GM04503 (cell line): Measurements from ENCODE around the gene ZSCAN29.
A peak's percentile ranks its signal among the peaks of the same experiment; 100 is the strongest.

Experiments
- DNase-seq: peaks from one replicate; pipeline ENCODE4 v3.0.0-alpha.2; 2012; ENCODE audit warnings: low read depth

The ZSCAN29 gene

GRCh38 chr15:43347114-43347513 lies 23.7 kb downstream of the ZSCAN29 start:
- DNase-seq: no peak

- no peak for DNase-seq
Measured at GRCh38 chr15:43346305-43346704, 24.5 kb downstream of the ZSCAN29 start.

DNA sequence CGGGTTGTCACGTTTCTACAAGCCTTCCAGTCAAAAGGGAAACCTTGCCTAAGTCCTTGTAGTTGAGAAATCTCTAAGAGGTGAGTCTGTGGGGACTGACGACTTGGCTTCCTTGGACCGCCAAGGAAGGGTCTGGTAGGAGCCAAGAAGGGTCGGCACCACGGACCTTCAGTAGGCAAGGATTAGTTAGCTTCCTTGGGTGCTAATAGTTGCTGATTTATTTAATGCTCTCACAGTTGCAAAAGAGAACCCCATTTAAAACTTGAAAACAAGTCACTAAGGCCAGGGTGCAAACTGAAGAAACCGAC lies 40.1 kb downstream of the ZSCAN29 start:
- DNase-seq: no peak

GRCh38 chr15:43329960-43330779 lies 40.7 kb downstream of the ZSCAN29 start, which contains the start of gene LCMT2:
Gene LCMT2 (minus strand): TSS chr15:43330573. CDS start chr15:43330489, 84 bp downstream.
- peak; percentile 72 for DNase-seq

DNA sequence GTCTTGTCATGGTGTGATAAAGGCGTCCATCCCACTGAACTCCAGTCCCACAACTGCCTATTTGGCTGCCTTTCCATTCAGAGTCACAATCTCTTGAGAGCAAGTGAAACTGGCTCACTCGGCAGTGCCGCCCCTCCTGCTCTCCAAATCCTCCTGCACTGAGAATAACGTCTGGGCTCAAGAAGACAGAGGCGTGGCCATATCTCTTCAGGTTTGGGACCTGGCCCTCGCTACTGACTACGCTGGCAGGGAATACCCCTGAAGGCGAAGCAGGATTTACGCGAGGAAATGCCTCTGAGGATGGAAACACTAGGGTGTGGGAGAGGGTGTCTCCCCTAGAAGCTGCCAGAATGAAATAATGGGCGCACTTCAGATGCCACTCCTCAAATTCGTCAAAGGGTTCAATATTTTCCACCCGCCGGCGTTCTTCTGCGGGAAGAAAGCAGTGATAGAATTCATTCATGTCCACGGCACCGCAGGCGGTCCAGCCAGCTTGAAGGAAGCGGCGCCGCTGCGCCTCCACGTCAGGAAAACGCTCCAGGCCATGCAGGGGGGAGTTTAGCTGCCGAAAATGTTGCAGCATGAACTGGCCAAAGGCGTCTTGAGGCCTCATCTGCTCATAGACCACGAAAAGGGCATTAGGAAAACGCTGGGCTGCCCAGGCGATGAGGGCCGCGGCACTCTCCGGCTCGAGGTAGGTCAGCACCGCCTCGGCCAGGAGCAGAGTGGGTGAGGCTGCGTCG lies 41.5 kb downstream of the ZSCAN29 start:
- DNase-seq: peak; percentile 9

GRCh38 chr15:43325039-43325684 lies 45.7 kb downstream of the ZSCAN29 start:
- DNase-seq: no peak

DNA sequence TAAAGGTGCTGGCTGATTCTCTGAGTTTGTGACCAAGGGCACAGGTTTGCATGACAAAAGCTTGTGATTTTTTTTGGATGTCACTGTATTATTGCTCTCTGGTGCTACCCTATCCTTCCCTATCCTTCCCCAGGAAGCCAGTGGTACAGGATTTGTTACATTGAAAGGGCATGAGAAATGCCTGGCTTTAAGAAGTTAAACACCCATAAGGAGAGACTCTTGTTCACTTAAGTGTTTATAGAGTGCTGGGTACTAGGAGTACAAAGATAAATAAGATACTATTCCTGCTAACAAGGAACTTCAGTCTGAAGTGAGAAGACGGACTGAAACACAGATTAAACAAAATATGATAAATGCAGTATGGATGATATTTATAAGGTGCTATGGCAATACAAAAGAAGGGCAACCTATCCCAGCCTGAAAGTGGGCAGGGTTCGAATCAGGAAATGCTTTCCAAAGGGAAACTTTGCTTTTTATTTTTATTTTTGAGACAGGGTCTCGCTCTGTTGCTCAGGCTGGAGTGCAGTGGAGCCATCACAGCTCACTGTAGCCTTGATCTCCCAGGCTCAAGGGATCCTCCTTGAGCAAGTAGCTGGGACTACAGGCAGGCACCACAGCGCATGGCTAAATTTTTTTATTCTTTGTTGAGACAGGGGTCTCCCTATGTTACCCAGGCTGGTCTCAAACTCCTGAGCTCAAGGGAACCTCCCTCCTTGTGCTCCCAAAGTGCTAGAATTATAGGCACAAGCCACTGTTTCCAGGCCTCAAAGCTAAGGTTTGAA lies 51.7 kb downstream of the ZSCAN29 start:
- DNase-seq: no peak

DNA sequence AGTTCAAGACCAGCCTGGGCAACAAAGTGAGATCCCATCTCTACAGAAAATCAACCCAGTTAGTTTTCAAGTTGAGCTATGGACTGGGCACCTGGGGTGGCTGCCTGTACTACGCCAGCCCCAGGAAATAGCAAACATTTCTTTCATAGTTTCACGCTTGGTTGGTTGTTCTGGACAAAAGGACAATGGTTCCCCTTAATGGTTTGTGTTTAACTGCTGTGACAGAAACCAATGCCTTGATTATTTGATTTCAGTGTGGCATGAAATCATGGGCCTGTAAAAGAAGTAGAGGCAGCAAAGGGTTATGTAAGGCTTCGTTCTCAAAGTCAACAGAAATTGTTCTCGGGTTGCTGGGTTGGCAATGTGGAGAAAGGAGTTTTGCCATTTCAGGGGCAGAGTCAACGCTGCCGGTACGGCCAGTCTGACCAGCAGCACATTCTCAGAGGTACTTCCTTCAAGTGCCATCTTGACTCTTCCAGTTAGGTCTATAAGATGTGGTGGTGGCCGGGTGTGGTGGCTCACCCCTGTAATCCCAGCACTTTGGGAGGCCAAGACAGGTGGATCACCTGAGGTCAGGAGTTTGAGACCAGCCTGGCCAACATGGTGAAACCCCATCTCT lies 53.2 kb downstream of the ZSCAN29 start:
- no peak for DNase-seq

- DNase-seq: no peak
Measured at GRCh38 chr15:43316971-43317346, 53.9 kb downstream of the ZSCAN29 start.

DNA sequence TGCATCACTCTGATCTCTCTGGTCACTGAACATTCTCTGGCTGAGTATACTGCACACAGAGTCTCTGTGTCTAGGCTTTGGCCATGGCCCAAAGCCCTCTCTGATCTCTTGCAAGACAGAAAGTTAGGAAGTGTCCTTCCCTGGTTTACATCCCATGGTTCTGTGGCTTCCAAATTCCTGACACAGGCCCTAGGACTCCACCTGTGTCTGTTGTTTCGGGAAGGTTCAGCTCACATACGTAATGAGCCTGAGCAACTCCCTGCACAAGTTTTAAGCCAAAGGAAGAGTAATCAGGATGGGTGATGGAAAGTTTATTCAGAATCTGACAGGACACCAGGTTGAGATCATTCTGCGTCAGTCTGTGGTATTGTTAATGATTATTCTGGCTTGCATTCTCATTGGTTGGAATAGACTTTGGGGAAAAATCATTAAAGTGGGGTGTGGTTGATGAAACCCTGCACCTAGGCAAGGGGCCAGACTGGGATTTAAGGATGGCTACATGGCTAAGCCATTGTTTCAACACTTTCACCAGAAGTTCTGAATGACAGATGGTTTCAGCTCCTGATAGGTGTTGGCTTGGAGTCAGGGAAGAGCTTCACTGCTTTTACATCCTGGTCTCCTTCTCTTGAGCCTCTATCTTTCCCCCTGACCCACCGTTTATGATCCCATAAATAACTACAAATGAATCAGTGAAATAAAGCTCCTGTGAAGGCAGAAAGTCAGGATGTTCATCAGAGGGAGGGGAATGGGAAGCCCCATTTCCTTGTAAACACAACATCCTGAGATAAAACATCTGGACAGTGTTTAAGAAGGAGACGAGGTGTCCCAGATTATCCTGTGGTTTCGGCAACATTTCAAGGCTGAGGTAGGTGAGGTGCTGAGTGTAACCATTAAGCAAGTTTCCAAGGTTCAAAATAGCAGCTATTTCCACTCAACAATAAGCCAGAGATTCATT lies 54.5 kb downstream of the ZSCAN29 start:
- no peak for DNase-seq

- no peak for DNase-seq
Measured at GRCh38 chr15:43314171-43314570, 56.7 kb downstream of the ZSCAN29 start.

DNA sequence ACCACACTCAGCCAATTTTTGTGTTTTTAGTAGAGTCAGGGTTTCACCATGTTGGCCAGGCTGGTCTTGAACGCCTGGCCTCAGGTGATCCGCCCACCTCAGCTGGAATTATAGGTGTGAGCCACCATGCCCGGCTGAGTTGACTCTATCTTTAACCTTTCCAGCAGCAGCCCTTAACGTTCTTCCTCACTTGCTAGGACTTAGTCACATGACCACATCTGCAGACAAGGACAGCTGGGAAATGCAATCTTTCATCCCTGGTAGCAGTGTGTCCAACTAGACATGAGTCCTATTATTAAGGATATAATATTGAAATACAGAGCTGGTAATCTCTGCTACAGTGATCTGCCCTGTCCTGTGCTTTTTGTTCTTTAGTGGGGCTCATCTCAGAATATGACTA lies 58.5 kb downstream of the ZSCAN29 start:
- DNase-seq: no peak
